ENCODE data around the gene CAMK4. TPM values are rescaled to one million over a fixed set of nuclear protein-coding genes. Genes with fewer than 3 reads are reported as not detected.

Gene CAMK4
- total and polyA plus RNA-seq, 2 experiments from 2014 or later = 4.2 to 7.3 TPM

DNA sequence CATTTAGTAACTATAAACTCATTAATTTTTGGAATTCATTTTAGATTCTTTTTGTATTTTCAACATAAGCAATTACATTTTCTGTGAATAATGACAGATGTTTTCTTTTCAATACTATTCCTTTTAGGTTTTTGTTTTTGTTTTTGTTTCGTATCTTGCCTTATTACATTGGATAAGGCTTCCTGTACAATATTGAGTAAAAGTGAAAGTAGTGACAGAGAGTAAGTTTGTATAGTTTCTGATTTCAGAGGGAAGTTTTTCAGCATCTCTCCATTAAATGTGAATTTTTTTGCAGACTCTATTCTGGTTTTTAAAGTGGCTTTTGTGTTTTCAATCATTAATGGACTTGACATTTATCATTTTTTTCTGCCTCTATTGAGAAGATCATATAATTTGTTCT, 12.8 kb upstream of the CAMK4 start (continued):
- TF ChIP-seq POLR2AphosphoS5 (IDR thresholded peaks at IDR 0.05; ENCODE audit: low read depth) (no peak), NANOG (IDR thresholded peaks at IDR 0.05; ENCODE audit: borderline replicate concordance) (no peak), CREB1 (CRISPR knock-in tag; IDR thresholded peaks at IDR 0.05; ENCODE audit: low read depth) (no peak), ETS1 (IDR thresholded peaks at IDR 0.05) (no peak), STAT1 (IDR thresholded peaks at IDR 0.05; ENCODE audit: unreplicated experiment) (no peak)
- TF ChIP-seq, protein P1, sequence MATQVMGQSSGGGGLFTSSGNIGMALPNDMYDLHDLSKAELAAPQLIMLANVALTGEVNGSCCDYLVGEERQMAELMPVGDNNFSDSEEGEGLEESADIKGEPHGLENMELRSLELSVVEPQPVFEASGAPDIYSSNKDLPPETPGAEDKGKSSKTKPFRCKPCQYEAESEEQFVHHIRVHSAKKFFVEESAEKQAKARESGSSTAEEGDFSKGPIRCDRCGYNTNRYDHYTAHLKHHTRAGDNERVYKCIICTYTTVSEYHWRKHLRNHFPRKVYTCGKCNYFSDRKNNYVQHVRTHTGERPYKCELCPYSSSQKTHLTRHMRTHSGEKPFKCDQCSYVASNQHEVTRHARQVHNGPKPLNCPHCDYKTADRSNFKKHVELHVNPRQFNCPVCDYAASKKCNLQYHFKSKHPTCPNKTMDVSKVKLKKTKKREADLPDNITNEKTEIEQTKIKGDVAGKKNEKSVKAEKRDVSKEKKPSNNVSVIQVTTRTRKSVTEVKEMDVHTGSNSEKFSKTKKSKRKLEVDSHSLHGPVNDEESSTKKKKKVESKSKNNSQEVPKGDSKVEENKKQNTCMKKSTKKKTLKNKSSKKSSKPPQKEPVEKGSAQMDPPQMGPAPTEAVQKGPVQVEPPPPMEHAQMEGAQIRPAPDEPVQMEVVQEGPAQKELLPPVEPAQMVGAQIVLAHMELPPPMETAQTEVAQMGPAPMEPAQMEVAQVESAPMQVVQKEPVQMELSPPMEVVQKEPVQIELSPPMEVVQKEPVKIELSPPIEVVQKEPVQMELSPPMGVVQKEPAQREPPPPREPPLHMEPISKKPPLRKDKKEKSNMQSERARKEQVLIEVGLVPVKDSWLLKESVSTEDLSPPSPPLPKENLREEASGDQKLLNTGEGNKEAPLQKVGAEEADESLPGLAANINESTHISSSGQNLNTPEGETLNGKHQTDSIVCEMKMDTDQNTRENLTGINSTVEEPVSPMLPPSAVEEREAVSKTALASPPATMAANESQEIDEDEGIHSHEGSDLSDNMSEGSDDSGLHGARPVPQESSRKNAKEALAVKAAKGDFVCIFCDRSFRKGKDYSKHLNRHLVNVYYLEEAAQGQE (IDR thresholded peaks at IDR 0.05; ENCODE audit: unreplicated experiment) = no peak

DNA sequence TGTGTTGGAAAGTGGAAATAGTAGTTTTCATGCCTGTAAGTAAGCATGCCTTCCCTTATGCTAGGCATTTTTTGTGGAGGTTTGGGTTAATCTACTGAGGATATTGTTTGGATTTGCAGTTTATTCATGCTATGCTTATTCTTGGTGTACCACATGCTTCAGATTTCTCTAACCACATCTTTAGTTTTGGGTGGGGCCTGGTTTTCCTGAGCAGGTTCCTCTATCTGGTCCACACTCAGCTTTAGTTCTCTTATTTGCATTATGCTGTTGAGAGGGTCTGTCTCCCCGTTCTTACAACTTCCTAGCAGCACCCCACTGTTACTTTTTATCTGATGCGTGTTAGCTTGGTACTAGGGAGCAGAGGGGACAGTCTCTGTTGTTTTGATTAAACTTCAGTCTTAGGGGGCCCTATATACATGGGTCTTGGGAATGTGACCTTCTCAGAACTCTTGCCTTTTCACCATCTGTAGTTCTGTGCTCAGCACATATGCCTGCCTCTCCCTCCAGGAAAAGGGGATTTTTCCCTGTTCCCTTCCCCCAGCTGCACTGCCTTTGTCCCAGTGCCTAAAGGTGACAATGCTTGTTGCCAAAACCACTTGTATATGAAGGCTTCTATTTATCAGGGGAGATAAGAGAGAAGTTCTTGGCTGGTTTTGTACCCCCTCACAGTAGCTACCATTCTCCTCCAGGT, 10.0 kb upstream of the CAMK4 start:
- Histone ChIP-seq H3K4me3 (no peak overlapping the region), H3K36me3 (ENCODE audit: insufficient read depth) (no peaks in the 10 kb centered on the region), H4K20me1 (replicated peaks; ENCODE audit: insufficient read depth) (no peaks in the 10 kb centered on the region), H3K27me3 (ENCODE audit: insufficient read depth) (no peaks in the 10 kb centered on the region), H3K4me1 (ENCODE audit: insufficient read depth) (peaks cover 9% of the 10 kb centered on the region), H3K9me2 (ENCODE audit: insufficient read depth) (no peaks in the 10 kb centered on the region), H3K27ac (ENCODE audit: low read depth) (no peak overlapping the region), H3K79me2 (replicated peaks; ENCODE audit: insufficient read depth) (no peaks in the 10 kb centered on the region), H3K4me2 (0 out of 2 replicates have a peak overlapping the region, but pooled peaks have one; percentile 31), H2AFZ (peak overlapping the region; percentile 87), H3F3A (replicated peaks; ENCODE audit: low read depth) (no peaks in the 10 kb centered on the region)
- H3K4me1 Mint-ChIP-seq = peaks cover 18% of the 10 kb centered on the region
- DNase-seq (ENCODE audit: low spot score) (no peak), ATAC-seq (peak; percentile 58)
- no peaks in the 10 kb centered on the region for H3K27me3 Mint-ChIP-seq (ENCODE audit: insufficient read depth, low read depth, poor library complexity)
- H3K36me3 Mint-ChIP-seq (ENCODE audit: low read depth) = no peaks in the 10 kb centered on the region
- no peak overlapping the region for H3K27ac Mint-ChIP-seq
- no peak overlapping the region for H3K4me3 Mint-ChIP-seq
- H3K9me3 Mint-ChIP-seq = no peaks in the 10 kb centered on the region
- TF ChIP-seq EZH2phosphoT487 (IDR thresholded peaks at IDR 0.05; ENCODE audit: unreplicated experiment) = no peak
- no peak for TF ChIP-seq JUNB (IDR thresholded peaks at IDR 0.05; ENCODE audit: unreplicated experiment)
- TF ChIP-seq EZH2 (IDR thresholded peaks at IDR 0.05; ENCODE audit: low read depth, unreplicated experiment) = no peak
- TF ChIP-seq ZNF462 (CRISPR knock-in tag; IDR thresholded peaks at IDR 0.05) = no peak
- no peak for TF ChIP-seq ZNF114 (CRISPR knock-in tag; IDR thresholded peaks at IDR 0.05)
- no peak for TF ChIP-seq ZNF331 (CRISPR knock-in tag; IDR thresholded peaks at IDR 0.05; ENCODE audit: low read depth)
- TF ChIP-seq NANOG (IDR thresholded peaks at IDR 0.05; ENCODE audit: borderline replicate concordance) = no peak
- no peak for TF ChIP-seq CTCF (conservative IDR thresholded peaks at IDR 0.05; ENCODE audit: low read depth in 2 of 2)
